Posterior cingulate gyrus (tissue), 11 donors: ENCODE measurements around the gene ATP5PF.
"Not testable (repeated sequence)": the region's sequence is repeated elsewhere in the genome, so short reads cannot be mapped to it uniquely, and the experiment has no call there.

ENCODE experiments used
- DNase-seq, 10 donors: peaks; one replicate each; pipeline versions ENCODE4 v3.0.0 to v3.0.0-alpha.2; 2020 to 2021; ENCODE audit warnings: mixed read lengths in 3 of 10
- intact Hi-C: fragments of 100-400 bp; cut with DNase I; formaldehyde crosslinking; loops from one replicate; pipeline ENCODE4 v1.15.1; 2023

Gene ATP5PF, protein sequence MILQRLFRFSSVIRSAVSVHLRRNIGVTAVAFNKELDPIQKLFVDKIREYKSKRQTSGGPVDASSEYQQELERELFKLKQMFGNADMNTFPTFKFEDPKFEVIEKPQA

DNA sequence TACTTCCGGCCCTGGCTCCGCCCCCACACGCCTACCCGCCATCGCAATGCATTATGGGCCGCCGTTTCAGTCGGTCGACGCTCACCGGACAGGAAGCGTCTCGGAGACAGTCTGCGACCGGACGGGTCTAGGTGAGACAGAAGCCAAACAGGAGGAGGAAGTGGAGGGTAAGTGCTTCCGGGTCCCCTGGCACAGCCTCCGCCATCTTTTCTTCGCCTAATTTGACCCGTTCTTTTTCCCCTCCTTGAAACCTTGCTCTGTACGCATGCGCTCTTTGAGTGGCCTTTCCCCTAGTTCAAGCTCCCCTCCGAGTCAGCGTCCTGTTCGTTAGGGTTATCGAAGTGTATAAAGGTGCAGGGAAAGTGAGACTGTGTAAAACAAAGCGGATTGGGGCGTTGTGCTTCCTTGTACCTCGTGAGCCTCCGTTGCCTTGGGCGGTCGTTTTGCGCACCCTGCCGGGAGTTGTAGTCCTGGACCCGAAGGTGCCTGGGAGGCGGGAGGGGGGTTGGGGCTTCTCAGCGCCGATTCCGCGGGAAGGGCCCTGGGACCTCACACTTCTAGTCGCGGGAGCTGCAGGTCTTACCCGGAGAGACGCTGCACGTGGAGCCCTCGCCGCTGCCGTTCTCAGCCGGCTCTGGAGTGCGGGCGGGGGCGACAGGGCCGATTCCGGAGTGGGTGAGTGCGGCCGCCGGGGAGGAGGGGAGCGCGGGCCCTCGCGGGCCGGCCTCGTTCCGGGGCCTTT, at the start of gene ATP5PF, which contains the start of gene GABPA:
ATP5PF (minus strand) TSS at position 1 of the 742 bp plus-strand sequence. CDS start 5,110 bp downstream, outside the sequence.
GABPA (plus strand) TSS at position 69 of the 742 bp plus-strand sequence. CDS start 6,627 bp downstream, outside the sequence.
- intact Hi-C loops: loop anchor here (1.0 to 10.0 kb wide), 2 partner anchors 128 to 440 kb away; partner anchors contain the start of genes APP and MRPL39

DNA sequence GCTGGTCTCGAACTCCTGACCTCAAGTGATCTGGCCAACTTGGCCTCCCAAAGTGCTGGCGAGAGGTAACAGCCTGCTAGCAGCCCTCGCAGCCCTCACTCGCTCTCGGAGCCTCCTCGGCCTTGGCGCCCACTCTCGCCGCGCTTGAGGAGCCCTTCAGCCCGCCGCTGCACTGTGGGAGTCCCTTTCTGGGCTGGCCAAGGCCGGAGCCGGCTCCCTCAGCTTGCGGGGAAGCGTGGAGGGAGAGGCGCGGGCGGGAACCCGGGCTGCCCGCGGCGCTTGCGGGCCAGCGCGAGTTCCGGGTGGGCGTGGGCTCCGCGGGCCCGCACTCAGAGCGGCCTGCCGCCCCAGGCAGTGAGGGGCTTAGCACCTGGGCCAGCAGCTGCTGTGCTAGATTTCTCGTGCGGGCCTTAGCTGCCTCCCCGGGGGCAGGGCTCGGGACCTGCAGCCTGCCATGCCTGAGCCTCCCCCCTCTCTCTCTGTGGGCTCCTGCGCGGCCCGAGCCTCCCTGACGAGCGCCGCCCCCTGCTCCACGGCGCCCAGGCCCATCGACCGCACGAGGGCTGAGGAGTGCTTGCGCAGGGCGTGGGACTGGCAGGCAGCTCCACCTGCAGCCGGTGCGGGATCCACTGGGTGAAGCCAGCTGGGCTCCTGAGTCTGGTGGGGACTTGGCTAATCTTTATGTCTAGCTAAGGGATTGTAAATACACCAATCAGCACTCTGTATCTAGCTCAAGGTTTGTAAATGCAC, 43.6 kb upstream of the ATP5PF start:
- intact Hi-C loops: not testable (repeated sequence)
- peak in 2 of 10 donors; percentile 46 to 59 for DNase-seq

More for the DNA sequence above, at the start of gene ATP5PF, which contains the start of gene GABPA:
- peak; percentile 94 to 99 (median 96) for DNase-seq

DNA sequence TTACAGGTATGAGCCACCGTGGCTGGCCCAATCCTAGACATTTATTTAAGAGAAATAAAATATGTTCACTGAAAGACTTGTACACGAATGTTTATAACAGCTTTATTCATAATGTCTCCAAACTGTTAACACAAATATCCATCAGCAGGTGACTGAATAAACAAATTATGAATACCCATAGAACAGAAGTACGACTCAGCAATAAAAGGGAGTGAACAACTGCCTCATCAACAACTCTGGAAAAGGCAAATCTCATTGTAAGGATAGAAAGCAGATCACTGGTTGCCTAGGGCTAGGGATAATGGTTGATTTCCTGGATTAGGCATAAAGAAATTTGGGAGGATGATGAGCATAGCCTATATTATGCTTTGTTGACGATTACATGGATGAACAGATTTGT, 41.7 kb upstream of the ATP5PF start:
- no peak for DNase-seq
- intact Hi-C loops: no loop called here

DNA sequence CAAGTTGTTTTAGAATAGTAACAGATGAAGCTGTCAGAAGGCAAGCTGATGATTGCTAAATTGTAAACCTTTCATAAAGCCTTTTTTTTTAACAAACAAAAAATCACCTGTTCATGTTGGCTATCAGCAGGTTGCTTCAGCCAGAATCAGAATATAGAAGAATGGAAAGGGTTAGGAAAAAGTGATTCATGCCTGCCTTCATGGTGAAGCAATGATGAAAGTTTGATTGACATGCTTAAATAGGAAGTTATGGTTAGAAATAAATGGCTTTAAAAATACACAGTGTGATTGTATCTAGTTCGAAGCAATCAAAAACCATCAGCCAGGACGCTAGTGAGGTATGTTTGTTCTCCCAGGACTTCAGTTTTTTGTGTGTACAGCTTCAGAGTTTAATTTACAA, 38.0 kb upstream of the ATP5PF start:
- intact Hi-C loops: no loop called here
- DNase-seq: no peak

DNA sequence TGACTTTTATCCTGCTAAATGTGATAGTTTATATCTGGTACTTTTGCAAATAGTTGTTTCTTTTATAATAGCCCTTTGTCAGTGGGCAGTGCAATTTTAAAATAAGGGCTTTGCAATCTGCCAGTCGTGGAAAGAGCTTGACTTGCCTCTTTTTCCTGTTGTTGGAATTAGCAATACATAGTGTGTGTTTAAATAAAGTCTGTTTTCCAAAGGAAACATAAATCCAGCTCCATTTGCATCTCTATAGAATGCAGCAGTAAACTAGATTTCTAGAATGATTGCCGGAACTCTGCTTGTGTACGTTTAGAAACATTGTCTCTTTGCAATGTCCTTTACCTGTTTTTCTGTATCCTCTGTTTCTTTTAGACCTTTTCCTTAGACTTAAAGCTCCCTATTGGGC, 33.2 kb upstream of the ATP5PF start:
- intact Hi-C loops: no loop called here
- no peak for DNase-seq

DNA sequence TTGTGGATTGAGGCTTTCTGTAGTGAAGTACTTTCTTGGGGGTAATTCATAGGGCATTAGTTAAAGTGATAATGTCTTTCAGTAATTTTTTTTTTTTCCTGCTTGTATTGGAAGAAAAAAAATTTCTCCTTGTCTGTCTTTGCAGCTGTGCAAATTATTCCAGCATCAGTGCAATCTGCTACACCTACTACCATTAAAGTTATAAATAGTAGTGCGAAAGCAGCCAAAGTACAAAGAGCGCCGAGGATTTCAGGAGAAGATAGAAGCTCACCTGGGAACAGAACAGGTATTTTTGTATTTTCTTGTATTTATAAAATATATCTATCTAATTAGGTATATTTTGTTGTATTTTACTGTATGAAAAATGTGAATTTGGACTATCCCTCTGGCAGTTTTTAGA, 29.4 kb upstream of the ATP5PF start:
- DNase-seq: no peak
- intact Hi-C loops: no loop called here

DNA sequence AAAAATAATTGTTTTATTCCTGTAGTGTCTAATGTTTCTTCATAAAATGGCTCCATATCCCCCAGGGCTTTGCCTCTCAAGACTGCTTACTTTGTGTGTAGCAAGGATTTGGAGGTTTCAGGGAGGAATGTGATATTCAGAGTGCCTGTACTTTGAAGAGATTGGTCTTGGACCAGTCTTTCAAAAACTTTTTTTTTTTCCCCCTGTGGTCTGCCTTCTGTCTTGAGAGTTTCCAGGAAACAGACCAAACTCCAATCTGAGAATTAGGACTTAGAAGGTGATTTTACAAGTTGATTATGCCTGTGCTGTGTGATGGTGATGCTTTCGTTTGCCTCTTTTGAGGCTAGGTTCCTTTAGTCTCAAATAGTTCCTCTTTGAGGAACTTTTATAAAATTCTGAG, 26.0 kb upstream of the ATP5PF start:
- intact Hi-C loops: no loop called here
- DNase-seq: no peak

DNA sequence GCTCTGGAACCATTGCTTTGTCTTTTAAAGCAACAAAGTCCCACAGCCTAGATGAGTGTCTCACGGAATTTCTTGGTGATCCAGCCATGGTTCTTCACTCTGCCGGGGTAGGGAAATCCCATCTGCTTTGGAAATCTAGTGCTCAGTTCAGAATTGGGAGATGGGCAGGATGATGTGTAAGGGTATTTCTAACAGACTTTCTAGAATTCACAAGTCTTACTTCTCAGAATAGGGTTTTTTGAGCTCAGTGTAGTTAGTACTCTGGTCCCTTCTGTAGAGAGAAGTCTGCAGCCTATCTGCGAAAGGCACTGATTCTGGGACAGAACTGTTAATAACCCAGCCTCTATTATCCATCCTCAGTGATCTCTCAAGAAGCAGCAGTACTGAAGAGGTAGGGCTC, 25.4 kb upstream of the ATP5PF start:
- intact Hi-C loops: no loop called here
- no peak for DNase-seq

DNA sequence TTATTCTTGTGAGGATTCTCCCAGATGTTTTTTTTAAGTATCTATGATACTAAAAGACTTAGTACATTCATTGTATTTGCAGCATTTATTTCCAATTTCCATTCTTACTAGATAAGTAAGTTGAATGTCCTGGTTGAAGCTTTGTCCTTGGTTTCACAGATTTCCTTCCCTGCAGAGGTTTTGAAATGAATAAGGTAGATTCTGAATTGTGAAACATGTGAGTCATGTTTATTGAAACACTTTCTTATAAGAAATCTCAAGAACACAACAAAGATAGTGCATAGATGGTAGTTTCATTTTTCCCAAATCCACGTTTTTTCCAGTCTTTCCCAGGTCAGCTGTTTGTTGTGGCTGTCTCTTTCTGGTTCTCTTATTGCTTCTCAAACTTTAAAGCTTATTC, 24.9 kb upstream of the ATP5PF start:
- no peak for DNase-seq

DNA sequence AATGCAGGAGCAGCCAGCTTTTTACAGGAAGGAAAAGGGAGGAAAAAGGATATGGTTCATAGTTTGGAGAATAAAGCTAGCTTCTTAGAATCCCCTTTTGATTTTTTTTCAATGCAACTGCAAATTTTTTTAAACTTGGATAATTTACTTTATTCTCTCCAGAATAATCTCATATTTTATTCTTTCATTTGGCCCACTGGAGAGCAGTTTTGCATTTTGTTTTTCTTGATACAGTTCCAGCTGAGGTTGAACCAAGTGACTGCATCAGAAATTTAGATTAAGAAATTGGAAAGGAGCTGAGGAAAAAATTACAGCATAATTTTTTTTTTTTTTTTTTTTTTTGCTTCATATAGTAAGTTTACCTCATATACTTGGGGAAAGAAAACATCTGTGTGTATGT, 22.8 kb upstream of the ATP5PF start:
- intact Hi-C loops: no loop called here
- DNase-seq: no peak

More for the DNA sequence above, 24.9 kb upstream of the ATP5PF start:
- intact Hi-C loops: no loop called here

DNA sequence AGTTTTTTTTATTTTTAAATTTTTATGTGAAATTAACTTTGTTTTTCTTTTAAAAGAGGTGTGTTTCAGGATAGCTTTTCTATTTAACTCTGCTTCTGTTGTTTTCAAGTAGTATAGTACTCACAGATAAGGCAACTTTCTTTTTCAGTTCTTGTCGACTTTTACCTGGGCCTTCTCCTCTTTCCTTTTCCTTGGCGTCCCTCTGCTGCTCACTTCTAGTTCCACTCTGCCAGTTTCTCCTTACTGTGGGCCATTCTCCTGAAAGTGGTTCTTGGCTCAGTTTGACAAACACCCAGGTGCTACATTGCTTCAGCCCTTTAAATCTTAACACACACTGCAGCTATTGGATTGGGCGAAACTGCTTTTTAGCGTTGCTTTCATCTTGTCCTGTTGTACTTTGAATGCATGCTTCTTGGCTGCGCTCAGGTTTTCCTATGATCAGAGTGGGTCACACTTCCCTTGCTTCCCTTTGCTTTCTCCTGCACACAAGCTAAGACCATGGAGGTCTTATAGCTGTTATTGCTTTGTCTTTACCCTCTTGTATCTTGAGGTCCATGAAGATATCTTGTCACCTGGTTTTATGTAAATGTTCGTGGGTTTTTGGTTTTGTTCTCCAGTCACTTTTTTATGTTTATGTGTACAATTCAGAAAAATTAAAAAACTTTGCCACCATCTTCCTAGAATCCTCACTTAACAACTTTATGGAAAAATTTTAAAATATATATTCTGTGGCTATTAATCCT, 21.7 kb upstream of the ATP5PF start:
- no peak for DNase-seq
- intact Hi-C loops: no loop called here

DNA sequence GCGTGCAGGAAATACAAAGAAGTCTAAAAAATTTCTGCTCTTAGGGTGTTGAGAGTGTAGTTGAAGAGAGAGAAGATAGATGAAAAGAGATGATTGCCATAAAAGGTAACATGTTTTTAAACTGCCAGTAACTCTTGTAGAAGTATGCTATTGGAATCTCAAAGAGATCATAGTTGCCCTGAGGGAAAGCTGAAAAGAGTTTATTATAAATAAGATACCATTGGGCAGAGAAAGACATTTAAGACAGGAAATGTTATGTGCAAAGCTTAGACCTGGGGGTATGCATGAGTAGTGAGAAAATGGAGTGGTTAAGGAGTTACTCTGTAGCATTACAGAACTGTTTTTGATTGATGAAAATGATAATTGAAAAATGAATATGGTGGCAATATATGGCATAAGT, 17.7 kb upstream of the ATP5PF start:
- DNase-seq: no peak
- intact Hi-C loops: no loop called here

DNA sequence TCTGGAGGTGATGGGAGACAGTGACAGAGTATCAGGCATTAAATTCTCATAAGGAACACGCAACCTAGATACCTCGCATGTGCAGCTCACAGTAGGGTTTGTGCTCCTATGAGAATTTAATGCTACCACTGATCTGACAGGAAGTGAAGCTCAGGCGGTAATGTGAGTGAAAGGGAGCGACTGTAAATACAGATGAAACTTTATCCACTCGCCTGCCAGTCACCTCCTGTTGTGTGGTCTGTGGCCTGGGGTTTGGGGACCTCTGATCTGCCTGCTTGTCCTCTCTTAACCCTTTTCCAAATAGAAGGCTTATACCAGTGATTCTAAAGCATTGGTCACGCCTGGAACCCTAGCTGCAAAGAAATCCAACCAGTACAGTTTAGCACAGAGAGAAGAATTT, 15.4 kb upstream of the ATP5PF start:
- intact Hi-C loops: no loop called here

DNA sequence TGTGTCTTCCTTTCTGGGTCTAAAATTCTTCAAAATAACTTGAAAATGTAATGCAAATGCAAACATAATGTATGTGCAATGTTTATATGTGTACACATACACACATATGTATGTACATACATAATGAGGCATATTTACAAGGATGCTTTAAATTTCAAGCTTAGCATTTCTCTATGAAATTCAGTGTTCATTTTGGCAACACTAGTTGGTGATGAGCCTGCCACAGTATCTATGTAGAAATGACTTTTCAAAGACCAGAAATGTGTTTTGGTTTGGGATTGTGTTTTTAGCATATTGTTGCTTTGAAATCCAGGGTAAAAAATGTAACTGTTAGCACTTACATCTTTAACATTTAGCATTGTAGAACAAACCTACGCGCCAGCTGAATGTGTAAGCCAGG, 10.2 kb upstream of the ATP5PF start:
- DNase-seq: no peak
- intact Hi-C loops: no loop called here

More for the DNA sequence above, 15.4 kb upstream of the ATP5PF start:
- DNase-seq: no peak

DNA sequence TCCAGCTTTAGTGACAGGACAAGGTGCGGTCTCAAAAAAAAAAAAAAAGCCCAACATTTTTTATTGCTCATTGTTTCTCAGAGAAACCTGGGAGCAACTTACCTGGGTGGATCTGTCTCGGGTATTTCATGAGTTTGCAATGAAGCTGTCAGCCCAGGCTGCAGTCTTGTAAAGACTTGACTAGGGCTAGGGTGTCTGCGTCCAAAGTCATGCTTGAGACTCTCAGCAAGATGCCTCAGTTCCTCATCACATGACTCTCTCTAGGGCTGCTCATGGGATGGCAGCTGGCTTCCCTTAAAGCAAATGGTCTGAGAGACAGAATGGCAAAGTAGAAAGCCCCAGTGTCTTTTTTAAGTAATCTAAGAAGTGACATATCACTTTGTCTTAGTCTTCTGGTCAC, 8.2 kb upstream of the ATP5PF start:
- intact Hi-C loops: no loop called here
- no peak for DNase-seq

DNA sequence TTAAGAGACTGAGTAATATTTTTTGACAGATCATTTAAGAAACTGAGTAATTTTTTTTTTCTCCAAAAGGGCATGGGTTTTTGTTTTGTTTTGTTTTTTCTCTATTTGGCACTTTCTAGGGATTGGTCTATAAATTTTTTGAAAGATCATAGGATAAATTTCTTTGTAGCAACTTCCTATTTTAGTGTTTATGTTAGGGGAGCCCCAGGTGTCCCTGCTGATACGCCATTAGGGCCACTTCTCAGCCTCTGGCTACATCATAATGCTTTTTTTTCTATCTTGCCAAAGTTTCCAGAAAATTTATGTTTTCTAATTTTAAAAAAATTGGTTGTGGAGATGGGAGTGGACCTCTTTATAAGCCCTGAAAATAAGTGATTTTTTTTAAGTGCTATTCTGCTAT, 2.7 kb upstream of the ATP5PF start:
- DNase-seq: no peak
- intact Hi-C loops: loop anchor here (10.0 kb wide), 1 partner anchor 437 kb away; the partner anchor contains the start of gene APP

DNA sequence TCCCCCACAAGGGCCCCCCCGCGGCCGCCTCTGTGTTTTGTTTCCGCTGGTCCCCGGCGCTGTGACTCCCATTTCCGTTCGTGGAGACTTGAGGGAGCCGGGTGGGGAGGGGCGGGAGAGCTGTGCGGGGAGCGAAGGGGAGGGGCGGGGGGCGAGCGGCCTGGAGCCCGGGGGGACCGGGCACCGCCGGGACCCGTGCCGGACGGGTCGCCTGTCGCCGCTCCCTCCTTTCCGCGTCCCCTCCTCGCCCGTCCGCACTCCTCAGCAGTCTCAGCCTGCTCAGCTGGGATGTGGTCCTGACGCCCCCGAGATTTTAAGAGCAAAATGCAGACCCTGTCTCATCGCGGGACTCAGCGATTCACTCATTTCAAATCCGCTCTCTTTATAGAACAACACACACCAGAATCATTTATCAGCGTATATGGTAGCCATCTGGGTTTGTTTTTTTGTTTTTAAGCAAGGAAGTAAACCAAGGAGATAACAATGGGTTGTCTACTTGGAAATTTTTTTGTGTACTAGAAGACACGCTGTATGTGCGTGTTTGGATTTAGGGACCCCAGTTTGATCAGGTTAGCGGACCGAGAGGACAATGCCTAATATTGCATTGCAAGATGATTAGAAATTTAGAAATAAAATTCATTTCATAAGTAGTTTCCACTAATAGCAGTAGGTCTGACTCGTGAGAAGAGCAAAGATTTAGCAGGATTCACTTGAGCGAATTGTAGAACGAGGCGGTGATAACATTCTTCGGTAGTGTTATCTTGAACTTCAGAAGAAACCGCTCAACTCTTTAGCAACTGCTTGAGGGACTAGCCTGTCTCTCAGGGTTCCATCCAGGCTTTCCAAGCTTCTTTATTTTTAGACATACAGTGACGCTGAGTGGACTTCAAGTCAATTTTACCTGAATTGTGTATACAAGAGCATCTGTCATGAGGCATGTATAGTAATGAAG, 1.2 kb upstream of the ATP5PF start:
- DNase-seq: peak; percentile 80 to 98 (median 89)
- intact Hi-C loops: loop anchor here (1.0 to 10.0 kb wide), 2 partner anchors 129 to 439 kb away; partner anchors contain the start of genes APP and MRPL39

DNA sequence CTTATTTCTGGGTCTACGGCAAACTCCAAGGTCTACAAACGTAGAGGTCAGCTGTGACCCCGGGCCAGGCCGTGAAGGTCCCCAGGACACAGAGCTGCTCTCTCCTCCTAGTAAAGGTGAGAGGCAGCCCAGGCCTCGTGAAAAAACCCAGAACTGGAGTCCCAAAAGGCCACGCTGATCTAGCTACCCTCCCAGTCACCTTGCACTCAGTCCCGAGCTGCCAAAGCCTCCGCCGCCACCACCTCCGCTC, 125 bp downstream of the ATP5PF start:
- intact Hi-C loops: loop anchor here (10.0 kb wide), 1 partner anchor 440 kb away; the partner anchor contains the start of gene APP
- DNase-seq: no peak

DNA sequence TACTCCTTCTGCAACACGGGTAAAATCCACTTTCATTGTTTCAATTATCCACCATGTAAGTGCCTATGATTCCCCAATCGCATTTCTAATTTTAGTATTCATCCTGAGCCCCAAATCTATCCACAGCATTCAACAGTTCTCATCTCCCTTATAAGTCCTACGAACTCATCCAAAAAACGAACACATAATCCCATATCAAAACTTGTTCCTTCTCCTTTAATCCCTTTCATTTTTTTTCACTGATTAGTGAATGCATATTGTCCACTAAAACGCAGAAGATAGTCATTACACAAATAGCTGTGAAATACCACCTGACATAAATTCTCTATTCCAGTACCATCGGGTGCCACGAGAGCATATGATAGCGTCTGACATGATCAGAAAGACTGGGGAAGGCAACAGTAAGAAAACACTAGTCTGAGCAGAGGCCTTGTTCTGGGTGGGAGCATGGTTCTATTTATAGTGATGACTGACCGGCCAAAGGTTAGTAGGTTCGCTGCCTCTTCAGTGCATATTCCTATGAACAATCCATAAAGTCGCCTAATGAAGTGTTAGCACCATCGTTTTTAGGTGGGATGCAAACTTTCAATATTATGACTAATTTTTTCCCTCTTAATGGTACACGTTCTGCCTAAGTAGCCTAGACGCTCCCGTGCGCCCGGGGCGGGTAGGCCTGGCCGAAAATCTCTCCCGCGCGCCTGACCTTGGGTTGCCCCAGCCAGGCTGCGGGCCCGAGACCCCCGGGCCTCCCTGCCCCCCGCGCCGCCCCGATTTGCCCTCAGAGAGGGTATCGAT, 648 bp downstream of the ATP5PF start:
- intact Hi-C loops: loop anchor here (10.0 kb wide), 1 partner anchor 441 kb away; the partner anchor contains the start of gene APP
- peak in 4 of 10 donors; percentile 9 to 79 (median 42) for DNase-seq
